ENCODE data around the gene NIFK.
"Not testable (repeated sequence)": the region's sequence is repeated elsewhere in the genome, so short reads cannot be mapped to it uniquely, and the experiment has no call there.

The NIFK gene

GRCh38 chr2:121716126-121716525 is 20.5 kb downstream of the NIFK start:
- H3K9me3 ChIP-seq (ENCODE audit: severe bottlenecking): no peaks in the 10 kb centered on the region
- no peaks in the 10 kb centered on the region for H3K4me1 ChIP-seq (ENCODE audit: insufficient read depth, poor library complexity, severe bottlenecking)
- no peak for TF ChIP-seq CTCF (IDR thresholded peaks at IDR 0.05; ENCODE audit: poor library complexity, severe bottlenecking)
- ATAC-seq (ENCODE audit: low read depth) (no peak), DNase-seq (ENCODE audit: low spot score) (no peak)
- no peak overlapping the region for H3K4me3 ChIP-seq (ENCODE audit: severe bottlenecking)
- H3K27me3 ChIP-seq (ENCODE audit: insufficient read depth, poor library complexity, severe bottlenecking): no peaks in the 10 kb centered on the region
- no peaks in the 10 kb centered on the region for H3K36me3 ChIP-seq (ENCODE audit: low read depth)
- H3K27ac ChIP-seq (ENCODE audit: poor library complexity, severe bottlenecking): no peak overlapping the region

GRCh38 chr2:121711481-121711880 is 25.2 kb downstream of the NIFK start:
- H3K4me3 ChIP-seq (ENCODE audit: severe bottlenecking); ATAC-seq (ENCODE audit: low read depth); H3K36me3 ChIP-seq (ENCODE audit: low read depth); H3K27me3 ChIP-seq (ENCODE audit: insufficient read depth, poor library complexity, severe bottlenecking); DNase-seq (ENCODE audit: low spot score); H3K9me3 ChIP-seq (ENCODE audit: severe bottlenecking): not testable (repeated sequence)
- peaks cover 15% of the 10 kb centered on the region for H3K4me1 ChIP-seq (ENCODE audit: insufficient read depth, poor library complexity, severe bottlenecking)
- peak overlapping the region; percentile 39 for H3K27ac ChIP-seq (ENCODE audit: poor library complexity, severe bottlenecking)

DNA sequence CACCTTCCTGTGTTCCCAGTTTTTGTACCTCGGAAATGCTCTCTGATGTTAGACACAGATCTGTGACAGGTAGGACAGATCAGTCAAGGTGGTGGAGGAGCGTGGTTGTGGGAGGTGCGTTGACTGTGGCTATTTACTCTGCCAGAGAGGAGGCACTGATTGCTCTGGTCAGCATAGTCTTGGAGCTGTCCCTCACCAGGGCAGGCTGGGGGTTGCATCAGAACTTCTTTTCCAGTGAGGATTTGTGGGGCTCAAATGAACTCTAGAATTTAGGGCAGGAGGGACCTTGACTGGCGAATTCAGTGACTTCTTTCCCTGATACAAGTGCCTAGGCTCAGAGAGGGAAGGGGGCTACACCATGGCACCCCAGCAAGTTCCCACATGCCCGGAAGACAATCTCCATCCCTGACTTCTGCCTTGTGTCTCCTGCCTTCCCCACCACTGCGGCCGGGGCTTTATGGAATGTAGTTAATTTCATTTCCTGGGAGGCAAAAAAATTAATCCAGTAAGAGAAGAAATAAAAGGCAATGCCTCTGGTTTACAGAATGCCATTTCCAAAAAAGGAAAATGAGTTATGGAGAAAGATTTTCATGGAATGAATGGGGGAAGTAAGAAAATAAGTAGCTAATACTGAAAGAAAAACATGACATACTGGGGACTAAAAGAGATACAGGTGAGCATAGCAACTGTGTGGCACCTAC is 26.1 kb downstream of the NIFK start:
- Histone ChIP-seq H3K9me3 (ENCODE audit: severe bottlenecking) (no peaks in the 10 kb centered on the region), H3K27me3 (ENCODE audit: insufficient read depth, poor library complexity, severe bottlenecking) (no peaks in the 10 kb centered on the region), H3K4me3 (ENCODE audit: severe bottlenecking) (no peak overlapping the region), H3K4me1 (ENCODE audit: insufficient read depth, poor library complexity, severe bottlenecking) (peaks cover 15% of the 10 kb centered on the region), H3K36me3 (ENCODE audit: low read depth) (no peaks in the 10 kb centered on the region), H3K27ac (ENCODE audit: poor library complexity, severe bottlenecking) (peak overlapping the region; percentile 39)
- DNase-seq (ENCODE audit: low spot score) (no peak), ATAC-seq (ENCODE audit: low read depth) (peak; percentile 62)
- no peak for TF ChIP-seq CTCF (IDR thresholded peaks at IDR 0.05; ENCODE audit: poor library complexity, severe bottlenecking)

GRCh38 chr2:121709776-121710469 is 26.8 kb downstream of the NIFK start:
- Histone ChIP-seq H3K36me3 (ENCODE audit: low read depth) (no peaks in the 10 kb centered on the region), H3K27me3 (ENCODE audit: insufficient read depth, poor library complexity, severe bottlenecking) (no peaks in the 10 kb centered on the region), H3K27ac (ENCODE audit: poor library complexity, severe bottlenecking) (peak overlapping the region; percentile 39), H3K4me1 (ENCODE audit: insufficient read depth, poor library complexity, severe bottlenecking) (peaks cover 15% of the 10 kb centered on the region), H3K9me3 (ENCODE audit: severe bottlenecking) (no peaks in the 10 kb centered on the region), H3K4me3 (ENCODE audit: severe bottlenecking) (no peak overlapping the region)
- TF ChIP-seq CTCF (IDR thresholded peaks at IDR 0.05; ENCODE audit: poor library complexity, severe bottlenecking): no peak
- peak; percentile 66 for ATAC-seq (ENCODE audit: low read depth)
- no peak for DNase-seq (ENCODE audit: low spot score)

DNA sequence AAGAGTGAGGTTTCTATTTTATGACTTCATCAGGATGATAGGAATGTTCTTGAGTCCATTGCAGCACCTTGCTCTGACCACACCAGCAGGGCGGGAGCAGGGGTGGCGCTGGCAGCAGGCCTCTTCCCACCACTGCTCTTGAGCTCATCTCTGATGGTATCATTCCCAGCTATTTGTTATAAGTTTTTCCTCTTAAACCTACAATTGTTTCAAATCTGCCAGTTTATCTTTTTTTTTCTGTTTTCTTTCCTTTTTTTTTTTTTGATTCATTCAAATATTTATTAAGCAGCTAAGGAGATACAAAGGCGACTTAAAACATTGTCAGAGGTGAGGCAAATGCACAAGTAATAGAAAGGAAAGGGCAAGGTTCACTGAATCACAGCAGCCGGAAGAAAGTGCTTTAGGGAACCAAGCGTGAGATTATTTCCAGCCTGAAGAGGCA is 28.7 kb downstream of the NIFK start:
- Histone ChIP-seq H3K4me1 (ENCODE audit: insufficient read depth, poor library complexity, severe bottlenecking) (peaks cover 15% of the 10 kb centered on the region), H3K36me3 (ENCODE audit: low read depth) (no peaks in the 10 kb centered on the region), H3K27ac (ENCODE audit: poor library complexity, severe bottlenecking) (peak overlapping the region; percentile 13), H3K4me3 (ENCODE audit: severe bottlenecking) (no peak overlapping the region), H3K27me3 (ENCODE audit: insufficient read depth, poor library complexity, severe bottlenecking) (no peaks in the 10 kb centered on the region), H3K9me3 (ENCODE audit: severe bottlenecking) (no peaks in the 10 kb centered on the region)
- no peak for TF ChIP-seq CTCF (IDR thresholded peaks at IDR 0.05; ENCODE audit: poor library complexity, severe bottlenecking)
- no peak for DNase-seq (ENCODE audit: low spot score)
- ATAC-seq (ENCODE audit: low read depth): peak; percentile 82
